Vagina (tissue), 2 donors: ENCODE results near the gene TUBE1. TPM values are rescaled to one million over a fixed set of nuclear protein-coding genes. Genes with fewer than 3 reads are reported as not detected.

ENCODE experiments used
- DNase-seq, 2 donors: peaks; one replicate each; pipeline ENCODE4 v3.0.0-alpha.2; 2017; ENCODE audit errors: extremely low spot score in 2 of 2
- H3K27ac ChIP-seq: fragments of 200-600 bp; sonication (generic); one replicate; pipeline ENCODE4 v1.5.1; 2019
- H3K27me3 ChIP-seq: fragments of 200-600 bp; sonication (generic); one replicate; pipeline ENCODE4 v1.5.1; 2019
- H3K36me3 ChIP-seq, 2 donors: fragments of 200-600 bp; sonication (generic); one replicate each; pipeline ENCODE4 v1.5.1; 2017 to 2019
- H3K4me1 ChIP-seq: fragments of 200-600 bp; sonication (generic); one replicate; pipeline ENCODE4 v1.5.1; 2019
- H3K4me3 ChIP-seq, 2 donors: fragments of 200-600 bp; sonication (generic); 1 replicate in 1 of 2; 2 replicates in 1 of 2; pipeline ENCODE4 v1.5.1; 2016 to 2019
- H3K9me3 ChIP-seq: fragments of 200-600 bp; sonication (generic); one replicate; pipeline ENCODE4 v1.5.1; 2019
- POLR2A ChIP-seq, 2 donors: fragments of 450-650 bp; IDR thresholded peaks; one replicate each; pipeline ENCODE4 v1.6.1; 2017; ENCODE audit warnings: antibody characterized with exemption in 2 of 2, mild to moderate bottlenecking in 2 of 2, moderate library complexity in 2 of 2
- POLR2AphosphoS5 ChIP-seq, 2 donors: sonication (generic); formaldehyde crosslinking; IDR thresholded peaks; one replicate each; pipeline ENCODE4 v1.9.0; 2017; ENCODE audit warnings: antibody characterized with exemption in 2 of 2, mild to moderate bottlenecking in 2 of 2, low read depth in 1 of 2; ENCODE audit not compliant: insufficient read depth in 1 of 2
- intact Hi-C: fragments of 100-400 bp; cut with DNase I; formaldehyde crosslinking; loops from one replicate; pipeline ENCODE4 v1.15.1; 2023
- total RNA-seq: library from RNA; depleted of rRNA; stranded (reverse); fragments of >200 nt; gene quantifications from one replicate; pipeline ENCODE4 v1.2.3, GENCODE V29; 2016
- TF ChIP-seq, protein P1 (sequence below), 3 experiments: fragments of 450-650 bp in 2 of 3; fragments of 200-600 bp in 1 of 3; sonication (generic) in 1 of 3; IDR thresholded peaks; one replicate each; pipeline ENCODE4 v1.5.1; 2017 to 2019; ENCODE audit warnings: antibody characterized with exemption in 3 of 3, mild to moderate bottlenecking in 2 of 3, moderate library complexity in 2 of 3

Gene TUBE1, protein sequence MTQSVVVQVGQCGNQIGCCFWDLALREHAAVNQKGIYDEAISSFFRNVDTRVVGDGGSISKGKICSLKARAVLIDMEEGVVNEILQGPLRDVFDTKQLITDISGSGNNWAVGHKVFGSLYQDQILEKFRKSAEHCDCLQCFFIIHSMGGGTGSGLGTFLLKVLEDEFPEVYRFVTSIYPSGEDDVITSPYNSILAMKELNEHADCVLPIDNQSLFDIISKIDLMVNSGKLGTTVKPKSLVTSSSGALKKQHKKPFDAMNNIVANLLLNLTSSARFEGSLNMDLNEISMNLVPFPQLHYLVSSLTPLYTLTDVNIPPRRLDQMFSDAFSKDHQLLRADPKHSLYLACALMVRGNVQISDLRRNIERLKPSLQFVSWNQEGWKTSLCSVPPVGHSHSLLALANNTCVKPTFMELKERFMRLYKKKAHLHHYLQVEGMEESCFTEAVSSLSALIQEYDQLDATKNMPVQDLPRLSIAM
- total RNA-seq, result 38.8 TPM

GRCh38 chr6:112087136-112087911 is at the start of gene TUBE1, which contains the start of gene FAM229B:
Gene TUBE1 (minus strand): TSS chr6:112087482. CDS start chr6:112087434, 48 bp downstream.
Gene FAM229B (plus strand): TSS chr6:112087591. CDS start chr6:112099284, 11,693 bp downstream.
- Histone ChIP-seq H3K27me3 (no peaks in the 10 kb centered on the region), H3K27ac (peak within 1 kb of the TSS; percentile 82), H3K36me3 (peaks cover 0 to 11% of the 10 kb centered on the region in 2 donors), H3K4me3 (peak within 1 kb of the TSS; percentile 80 to 83), H3K9me3 (no peaks in the 10 kb centered on the region), H3K4me1 (peaks cover 19% of the 10 kb centered on the region)
- intact Hi-C loops, result no loop called here
- DNase-seq, result peak in 1 of 2 donors; percentile 96
- TF ChIP-seq, protein P1, sequence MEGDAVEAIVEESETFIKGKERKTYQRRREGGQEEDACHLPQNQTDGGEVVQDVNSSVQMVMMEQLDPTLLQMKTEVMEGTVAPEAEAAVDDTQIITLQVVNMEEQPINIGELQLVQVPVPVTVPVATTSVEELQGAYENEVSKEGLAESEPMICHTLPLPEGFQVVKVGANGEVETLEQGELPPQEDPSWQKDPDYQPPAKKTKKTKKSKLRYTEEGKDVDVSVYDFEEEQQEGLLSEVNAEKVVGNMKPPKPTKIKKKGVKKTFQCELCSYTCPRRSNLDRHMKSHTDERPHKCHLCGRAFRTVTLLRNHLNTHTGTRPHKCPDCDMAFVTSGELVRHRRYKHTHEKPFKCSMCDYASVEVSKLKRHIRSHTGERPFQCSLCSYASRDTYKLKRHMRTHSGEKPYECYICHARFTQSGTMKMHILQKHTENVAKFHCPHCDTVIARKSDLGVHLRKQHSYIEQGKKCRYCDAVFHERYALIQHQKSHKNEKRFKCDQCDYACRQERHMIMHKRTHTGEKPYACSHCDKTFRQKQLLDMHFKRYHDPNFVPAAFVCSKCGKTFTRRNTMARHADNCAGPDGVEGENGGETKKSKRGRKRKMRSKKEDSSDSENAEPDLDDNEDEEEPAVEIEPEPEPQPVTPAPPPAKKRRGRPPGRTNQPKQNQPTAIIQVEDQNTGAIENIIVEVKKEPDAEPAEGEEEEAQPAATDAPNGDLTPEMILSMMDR (IDR thresholded peaks at IDR 0.05), result no peak
- TF ChIP-seq POLR2AphosphoS5 (IDR thresholded peaks at IDR 0.05; ENCODE audit: insufficient read depth in 1 of 2, low read depth in 1 of 2) (peak; percentile 45 to 94), POLR2A (IDR thresholded peaks at IDR 0.05) (peak in 1 of 2 donors; percentile 46)

DNA sequence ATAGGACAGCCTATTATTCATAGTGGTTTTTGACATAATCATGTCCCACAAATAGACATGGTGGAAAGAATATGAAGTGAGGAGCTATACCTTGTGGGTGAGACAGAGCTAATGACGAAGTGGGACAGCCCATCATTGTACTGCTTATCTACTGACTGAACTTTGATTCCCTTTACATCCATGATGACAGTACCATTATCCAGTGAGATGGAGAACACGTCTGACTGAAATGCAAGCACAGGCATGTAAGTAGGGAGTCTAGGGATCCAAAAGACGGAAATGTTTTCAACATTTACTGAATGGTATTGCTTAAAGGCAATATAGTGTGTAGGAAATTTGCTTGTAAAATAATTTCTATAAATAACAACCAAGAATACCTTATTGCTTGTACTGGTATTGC is 43.6 kb upstream of the TUBE1 start:
- Histone ChIP-seq H3K27ac (no peak overlapping the region), H3K27me3 (no peaks in the 10 kb centered on the region), H3K4me3 (no peak overlapping the region), H3K36me3 (peaks cover 0 to 48% of the 10 kb centered on the region in 2 donors), H3K4me1 (no peaks in the 10 kb centered on the region), H3K9me3 (no peaks in the 10 kb centered on the region)
- intact Hi-C loops, result no loop called here
- TF ChIP-seq POLR2AphosphoS5 (IDR thresholded peaks at IDR 0.05; ENCODE audit: insufficient read depth in 1 of 2, low read depth in 1 of 2), result no peak
- TF ChIP-seq, protein P1 (IDR thresholded peaks at IDR 0.05), result no peak
- TF ChIP-seq POLR2A (IDR thresholded peaks at IDR 0.05), result no peak
- DNase-seq, result no peak

DNA sequence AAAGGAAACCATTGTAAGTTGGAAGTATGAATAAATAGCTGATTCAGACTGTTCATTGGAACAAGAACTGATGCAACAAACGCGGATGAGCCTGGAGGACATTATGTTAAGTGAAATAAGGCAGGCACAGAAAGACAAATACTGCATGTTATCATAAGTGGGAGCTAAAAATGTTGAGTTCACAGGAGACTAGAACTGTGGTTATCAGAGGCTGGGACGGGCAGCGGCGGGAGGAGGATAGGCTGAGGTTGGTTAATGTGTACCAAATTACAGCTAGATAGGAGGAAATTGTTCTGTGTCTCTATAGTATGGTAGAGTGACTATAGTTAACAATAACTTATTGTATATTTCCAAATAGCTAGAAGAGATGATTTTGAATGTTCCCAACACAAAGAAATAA is 40.9 kb upstream of the TUBE1 start:
- peaks cover 0 to 41% of the 10 kb centered on the region in 2 donors for H3K36me3 ChIP-seq
- no peaks in the 10 kb centered on the region for H3K27me3 ChIP-seq
- DNase-seq, result no peak
- H3K27ac ChIP-seq, result no peak overlapping the region
- intact Hi-C loops, result no loop called here
- H3K4me3 ChIP-seq, result no peak overlapping the region
- TF ChIP-seq POLR2A (IDR thresholded peaks at IDR 0.05) (no peak), POLR2AphosphoS5 (IDR thresholded peaks at IDR 0.05; ENCODE audit: insufficient read depth in 1 of 2, low read depth in 1 of 2) (no peak)
- TF ChIP-seq, protein P1 (IDR thresholded peaks at IDR 0.05), result no peak
- no peaks in the 10 kb centered on the region for H3K4me1 ChIP-seq
- H3K9me3 ChIP-seq, result no peaks in the 10 kb centered on the region

DNA sequence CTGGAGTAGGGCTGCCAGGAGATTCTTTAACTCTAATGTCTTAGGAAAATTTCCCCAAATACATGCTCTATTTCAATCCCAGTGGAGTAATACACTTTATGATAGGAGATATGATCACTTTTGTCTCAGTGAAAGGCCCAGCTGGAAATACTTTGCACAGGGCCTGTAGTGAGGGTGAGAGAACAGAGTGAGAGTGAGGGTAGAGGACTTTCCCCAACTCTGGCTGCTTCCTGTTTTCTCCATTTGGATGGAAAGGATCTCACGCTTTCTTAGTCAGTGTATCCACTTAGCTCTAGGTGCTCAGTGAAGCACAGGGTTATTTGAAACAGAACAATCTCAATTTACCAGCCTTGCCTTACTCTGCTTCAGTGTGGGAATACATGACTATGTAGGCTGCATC is 36.7 kb upstream of the TUBE1 start:
- no peak overlapping the region for H3K4me3 ChIP-seq
- TF ChIP-seq POLR2A (IDR thresholded peaks at IDR 0.05), result no peak
- TF ChIP-seq POLR2AphosphoS5 (IDR thresholded peaks at IDR 0.05; ENCODE audit: insufficient read depth in 1 of 2, low read depth in 1 of 2), result no peak
- TF ChIP-seq, protein P1 (IDR thresholded peaks at IDR 0.05), result no peak
- no peak overlapping the region for H3K27ac ChIP-seq
- no peak for DNase-seq
- no peaks in the 10 kb centered on the region for H3K9me3 ChIP-seq
- H3K27me3 ChIP-seq, result no peaks in the 10 kb centered on the region
- intact Hi-C loops, result no loop called here
- H3K36me3 ChIP-seq, result peaks cover 0 to 33% of the 10 kb centered on the region in 2 donors
- no peaks in the 10 kb centered on the region for H3K4me1 ChIP-seq
